Endodermal cell (in vitro differentiated cells): ENCODE results near the gene C19orf53. TPM values are rescaled to one million over a fixed set of nuclear protein-coding genes. Genes with fewer than 3 reads are reported as not detected.

Source experiments
- DNase-seq: peaks from one replicate; pipeline ENCODE4 v3.0.0-alpha.2; 2017
- H3K27ac ChIP-seq: 2 replicates; pipeline ENCODE4 v1.5.1; 2013; ENCODE audit warnings: mild to moderate bottlenecking, low read depth, low read length, moderate library complexity
- H3K27me3 ChIP-seq: 2 replicates; pipeline ENCODE4 v1.6.1; 2013; ENCODE audit warnings: mild to moderate bottlenecking, low read length, moderate library complexity; ENCODE audit not compliant: insufficient read depth, control insufficient read depth, poor library complexity, severe bottlenecking
- H3K36me3 ChIP-seq: 2 replicates; pipeline ENCODE4 v1.7.0; 2013; ENCODE audit warnings: mild to moderate bottlenecking, low read length, moderate library complexity; ENCODE audit not compliant: control insufficient read depth, insufficient read depth
- H3K4me1 ChIP-seq: one replicate; pipeline ENCODE4 v1.7.0; 2013; ENCODE audit warnings: low read length; ENCODE audit not compliant: control insufficient read depth, insufficient read depth
- H3K4me3 ChIP-seq: 2 replicates; pipeline ENCODE4 v1.5.1; 2013; ENCODE audit warnings: mild to moderate bottlenecking, low read length, moderate library complexity
- H3K9ac ChIP-seq: 2 replicates; pipeline ENCODE4 v1.6.1; 2013; ENCODE audit warnings: mild to moderate bottlenecking, low read length, moderate library complexity; ENCODE audit not compliant: poor library complexity, severe bottlenecking; ENCODE audit errors: extremely low read depth
- H3K9me3 ChIP-seq: 2 replicates; pipeline ENCODE4 v1.6.1; 2013; ENCODE audit warnings: mild to moderate bottlenecking, low read length, moderate library complexity; ENCODE audit not compliant: control insufficient read depth
- H3K27ac Mint-ChIP-seq: 2 replicates; pipeline ENCODE4 v1.8.0; 2020; ENCODE audit warnings: mixed read lengths
- H3K27me3 Mint-ChIP-seq: 2 replicates; pipeline ENCODE4 v1.8.0; 2021; ENCODE audit warnings: mild to moderate bottlenecking, mixed read lengths; ENCODE audit not compliant: insufficient read depth
- H3K36me3 Mint-ChIP-seq: 2 replicates; pipeline ENCODE4 v1.8.0; 2020; ENCODE audit warnings: low read depth, mixed read lengths
- H3K4me1 Mint-ChIP-seq: 2 replicates; pipeline ENCODE4 v1.8.0; 2020; ENCODE audit warnings: mixed read lengths
- H3K4me3 Mint-ChIP-seq: 2 replicates; pipeline ENCODE4 v1.8.0; 2020; ENCODE audit warnings: mild to moderate bottlenecking, moderate library complexity, mixed read lengths
- H3K9me3 Mint-ChIP-seq: 2 replicates; pipeline ENCODE4 v1.8.0; 2020; ENCODE audit warnings: mild to moderate bottlenecking, mixed read lengths
- CTCF ChIP-seq: fragments of 200-600 bp; sonication (generic); conservative IDR thresholded peaks from 2 replicates; pipeline ENCODE4 v1.5.0; 2021; ENCODE audit warnings: antibody characterized with exemption, mild to moderate bottlenecking
- WGBS, 2 experiments: methylation state at CpG; one replicate each; pipeline versions ENCODE4 v1.1.5 to v1.1.7; 2013; ENCODE audit warnings: missing lambda C conversion rate in 2 of 2, mixed read lengths in 1 of 2; ENCODE audit not compliant: insufficient coverage in 1 of 2, insufficient read length in 1 of 2; 5-methylcytosine and 5-hydroxymethylcytosine counted together
- total RNA-seq, 2 donors: library from RNA; stranded (reverse); fragmentation: NEBNext Ultra II Directional in 1 of 2; extraction: Animal tissue kit (Norgen Biotek cat#: 25700) in 1 of 2; gene quantifications; 2 replicates in 1 of 2; 3 replicates in 1 of 2; pipeline ENCODE4 v1.2.1, GENCODE V29; 2021

Gene C19orf53
- total RNA-seq, 2 donors from 2014 or later: 106 to 114 TPM

DNA sequence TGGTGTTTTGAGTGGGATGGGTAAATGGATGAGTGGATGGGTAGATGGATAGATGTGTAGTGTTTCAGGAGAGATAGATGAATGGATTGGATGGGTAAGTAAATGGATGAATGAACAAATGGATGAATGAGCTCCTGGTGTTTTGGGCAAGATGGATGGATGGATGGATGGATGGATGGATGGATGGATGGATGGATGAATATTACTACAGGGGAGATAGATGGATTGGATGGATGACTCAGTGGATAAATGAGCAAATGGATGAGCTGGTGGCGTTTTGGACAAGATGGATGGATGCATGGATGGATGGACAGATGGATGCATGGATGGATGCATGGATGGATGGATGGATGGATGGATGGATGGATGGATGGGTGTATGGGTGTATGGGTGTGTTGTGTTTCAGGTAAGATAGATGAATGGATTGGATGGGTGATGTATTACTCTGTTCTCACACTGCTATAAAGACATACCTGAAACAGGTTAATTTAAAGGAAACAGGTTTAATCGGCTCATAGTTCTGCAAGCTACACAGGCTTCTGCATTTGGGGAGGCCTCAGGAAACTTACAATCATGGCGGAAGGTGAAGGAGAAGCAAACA, 33.3 kb downstream of the C19orf53 start:
- Histone ChIP-seq H3K4me3 (no peak overlapping the region), H3K4me1 (no peaks in the 10 kb centered on the region), H3K9ac (no peak overlapping the region), H3K36me3 (peaks cover 31% of the 10 kb centered on the region), H3K27me3 (no peaks in the 10 kb centered on the region), H3K27ac (no peak overlapping the region), H3K9me3 (no peaks in the 10 kb centered on the region)
- Mint-ChIP-seq H3K27ac (no peak overlapping the region), H3K36me3 (peaks cover 40% of the 10 kb centered on the region), H3K4me1 (no peaks in the 10 kb centered on the region), H3K27me3 (no peaks in the 10 kb centered on the region), H3K9me3 (no peaks in the 10 kb centered on the region), H3K4me3 (no peak overlapping the region)
- WGBS, 2 experiments: 93 to 97% methylated on average over 3 of the region's 3 CpGs
- DNase-seq: no peak
- TF ChIP-seq CTCF: no peak

DNA sequence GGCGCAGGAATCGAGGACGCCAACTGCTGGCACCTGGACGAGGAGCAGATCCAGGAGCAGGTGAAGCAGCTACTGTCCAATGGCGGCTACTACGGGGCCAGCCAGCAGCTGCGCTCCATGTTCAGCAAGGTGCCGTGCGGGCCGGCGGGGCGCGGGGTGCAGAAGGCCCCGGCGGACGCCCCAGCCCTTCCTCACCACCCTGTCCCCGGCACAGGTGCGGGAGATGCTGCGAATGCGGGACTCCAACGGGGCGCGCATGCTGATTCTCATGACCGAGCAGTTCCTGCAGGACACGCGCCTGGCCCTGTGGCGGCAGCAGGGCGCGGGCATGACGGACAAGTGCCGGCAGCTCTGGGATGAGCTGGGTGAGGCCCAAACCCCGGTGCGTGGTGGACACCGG, 34.6 kb downstream of the C19orf53 start:
- no peaks in the 10 kb centered on the region for H3K4me1 Mint-ChIP-seq
- H3K4me3 Mint-ChIP-seq: no peak overlapping the region
- H3K27me3 Mint-ChIP-seq: no peaks in the 10 kb centered on the region
- H3K4me3 ChIP-seq: no peak overlapping the region
- peak; percentile 42 for DNase-seq
- no peak overlapping the region for H3K27ac Mint-ChIP-seq
- no peaks in the 10 kb centered on the region for H3K9me3 ChIP-seq
- H3K36me3 ChIP-seq: peaks cover 42% of the 10 kb centered on the region
- H3K4me1 ChIP-seq: no peaks in the 10 kb centered on the region
- no peak for TF ChIP-seq CTCF
- peaks cover 45% of the 10 kb centered on the region for H3K36me3 Mint-ChIP-seq
- no peaks in the 10 kb centered on the region for H3K9me3 Mint-ChIP-seq
- 97 to 98% methylated on average over 27 to 34 of the region's 34 CpGs for WGBS, 2 experiments
- no peak overlapping the region for H3K9ac ChIP-seq
- no peaks in the 10 kb centered on the region for H3K27me3 ChIP-seq
- no peak overlapping the region for H3K27ac ChIP-seq

- Mint-ChIP-seq H3K9me3 (no peaks in the 10 kb centered on the region), H3K27ac (no peak overlapping the region), H3K36me3 (peaks cover 57% of the 10 kb centered on the region), H3K27me3 (no peaks in the 10 kb centered on the region), H3K4me1 (no peaks in the 10 kb centered on the region), H3K4me3 (no peak overlapping the region)
- H3K4me3 ChIP-seq: no peak overlapping the region
- no peaks in the 10 kb centered on the region for H3K4me1 ChIP-seq
- H3K9me3 ChIP-seq: no peaks in the 10 kb centered on the region
- H3K36me3 ChIP-seq: peaks cover 37% of the 10 kb centered on the region
- H3K27me3 ChIP-seq: no peaks in the 10 kb centered on the region
- no peak overlapping the region for H3K9ac ChIP-seq
- DNase-seq: peak; percentile 27
- no peak overlapping the region for H3K27ac ChIP-seq
- no peak for TF ChIP-seq CTCF
- 91 to 93% methylated on average over 5 to 11 of the region's 11 CpGs for WGBS, 2 experiments
These were observed 38.3 kb downstream of the C19orf53 start for GRCh38 chr19:13812544-13812943.
